GM18873 (cell line): ENCODE measurements around the gene TNP1.

ENCODE experiments used
- ATAC-seq: cut with Tn5 transposase; IDR thresholded peaks from one replicate; pipeline ENCODE4 v1.9.1; 2021; ENCODE audit warnings: mild to moderate bottlenecking, moderate library complexity, moderate number of reproducible peaks; ENCODE audit not compliant: unreplicated experiment, low FRiP score

TNP1 gene

GRCh38 chr2:216859944-216860343 is at the start of gene TNP1:
TNP1 (minus strand) TSS chr2:216860064; CDS start chr2:216860034, 30 bp downstream.
- ATAC-seq: no peak

- ATAC-seq: no peak
These were observed 48.4 kb upstream of the TNP1 start for GRCh38 chr2:216908300-216908699.

- ATAC-seq: no peak
These were observed 45.9 kb upstream of the TNP1 start for GRCh38 chr2:216905649-216906329.

- no peak for ATAC-seq
These were observed 45.1 kb upstream of the TNP1 start for GRCh38 chr2:216904974-216905373.

GRCh38 chr2:216904554-216904953 is 44.7 kb upstream of the TNP1 start:
- no peak for ATAC-seq

DNA sequence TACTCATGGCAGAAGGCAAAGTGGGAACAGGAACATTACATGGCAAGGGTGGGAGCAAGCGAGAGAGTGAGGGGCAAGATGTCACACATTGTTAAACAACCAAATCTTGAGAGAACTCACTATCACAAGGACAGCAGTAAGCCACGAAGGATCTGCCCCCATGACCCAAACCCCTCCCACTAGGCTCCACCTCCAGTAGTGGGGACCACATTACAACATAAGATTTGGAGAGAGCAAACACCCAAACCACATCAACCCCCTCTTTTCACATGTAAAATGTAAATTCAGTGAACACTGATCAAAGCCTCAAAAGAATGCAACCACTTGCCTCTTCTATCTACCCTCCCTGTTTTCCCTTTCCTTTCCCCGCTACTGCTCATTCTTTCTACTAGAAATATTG is 43.6 kb upstream of the TNP1 start:
- no peak for ATAC-seq

- ATAC-seq: no peak
These were observed 41.4 kb upstream of the TNP1 start for GRCh38 chr2:216901273-216901672.

GRCh38 chr2:216900406-216900805 is 40.5 kb upstream of the TNP1 start:
- no peak for ATAC-seq

DNA sequence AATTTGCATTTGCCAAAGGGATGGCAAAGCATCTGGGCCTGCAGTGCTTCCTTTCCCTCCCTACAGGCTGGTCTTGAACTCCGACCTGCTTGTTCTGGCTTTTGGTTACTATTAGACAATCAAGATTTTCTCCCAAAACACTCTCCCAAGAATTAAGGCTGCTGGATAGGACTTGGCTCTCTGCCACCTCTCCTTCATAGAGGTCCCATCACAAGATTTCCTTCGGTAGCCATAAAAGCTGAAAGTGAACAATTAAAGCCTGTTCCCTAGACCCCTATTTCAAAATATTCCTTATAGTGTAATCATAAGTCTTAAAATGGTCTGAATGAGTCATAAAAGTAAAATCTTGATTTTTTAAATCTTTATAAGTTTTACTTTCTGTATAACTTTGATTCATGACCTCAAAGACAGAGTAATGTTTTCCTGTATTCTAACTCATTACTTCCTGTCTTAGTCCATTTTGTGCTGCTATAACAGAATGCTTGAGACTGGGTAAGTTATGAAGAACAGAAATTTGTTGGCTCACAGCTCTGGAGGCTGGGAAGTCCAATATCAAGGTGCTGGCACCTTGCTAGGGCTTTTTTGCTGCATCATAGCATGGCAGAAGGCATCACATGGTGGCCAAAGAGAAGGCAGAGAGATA is 37.8 kb upstream of the TNP1 start:
- no peak for ATAC-seq

DNA sequence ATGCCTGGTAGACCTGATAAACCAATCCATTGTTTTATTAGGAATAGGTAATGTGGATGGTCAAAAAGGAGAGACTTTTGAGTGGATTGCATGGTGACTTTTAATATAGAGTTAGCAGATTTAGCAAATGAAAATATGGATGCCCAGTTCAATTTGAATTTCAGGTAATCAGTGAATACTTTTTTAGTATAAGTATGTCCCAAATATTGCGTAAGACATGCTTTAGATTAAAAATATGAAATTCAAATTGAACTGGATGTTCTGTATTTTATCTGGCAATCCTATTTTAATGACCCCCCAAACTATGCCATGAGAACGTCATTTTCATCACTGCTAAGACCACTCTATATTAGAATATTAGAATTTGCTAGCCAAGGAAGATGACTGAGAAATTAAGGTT is 30.3 kb upstream of the TNP1 start:
- ATAC-seq: no peak

GRCh38 chr2:216888887-216889622 is 29.2 kb upstream of the TNP1 start:
- no peak for ATAC-seq

DNA sequence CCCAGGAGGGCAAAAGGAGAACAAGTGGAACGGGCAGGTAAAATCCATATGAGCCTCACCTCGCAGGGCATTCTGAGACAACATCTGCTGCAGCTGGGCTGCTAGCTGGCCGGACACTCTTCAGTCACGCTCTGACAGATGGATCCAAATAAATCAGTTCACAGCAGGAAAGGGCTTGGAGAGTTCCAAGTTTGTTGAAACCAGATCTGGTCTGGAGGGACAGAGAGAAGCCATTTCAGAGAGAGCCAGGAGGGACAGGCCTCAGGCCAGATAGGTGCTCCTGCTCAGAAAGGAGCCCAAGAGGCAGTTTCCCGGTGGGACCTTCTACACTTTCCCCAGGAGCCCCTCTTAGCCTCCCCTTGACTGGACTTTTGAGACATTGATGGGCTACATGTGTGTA is 28.2 kb upstream of the TNP1 start:
- no peak for ATAC-seq

DNA sequence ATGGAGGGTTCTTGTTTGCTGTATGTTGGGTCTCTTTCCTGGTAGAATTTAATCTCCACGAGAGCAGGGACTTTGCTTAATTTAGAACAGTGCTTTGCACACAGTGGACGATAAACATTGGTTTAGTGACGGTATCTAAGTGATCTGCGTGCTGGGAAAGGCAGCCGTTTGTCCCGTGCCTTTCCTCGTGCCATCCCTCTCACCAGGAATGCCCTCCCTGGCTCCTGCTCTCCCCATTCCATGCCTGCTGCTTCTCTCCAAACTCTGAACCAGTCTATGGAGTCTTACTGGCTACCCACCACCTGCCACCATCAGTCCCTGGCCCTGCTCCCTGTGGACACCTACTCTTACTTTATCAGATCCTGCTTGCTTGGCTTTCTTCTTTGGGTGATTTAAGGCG is 27.3 kb upstream of the TNP1 start:
- ATAC-seq: no peak

- ATAC-seq: no peak
These were observed 25.3 kb upstream of the TNP1 start for GRCh38 chr2:216885117-216885553.

GRCh38 chr2:216884347-216884746 is 24.5 kb upstream of the TNP1 start:
- no peak for ATAC-seq

DNA sequence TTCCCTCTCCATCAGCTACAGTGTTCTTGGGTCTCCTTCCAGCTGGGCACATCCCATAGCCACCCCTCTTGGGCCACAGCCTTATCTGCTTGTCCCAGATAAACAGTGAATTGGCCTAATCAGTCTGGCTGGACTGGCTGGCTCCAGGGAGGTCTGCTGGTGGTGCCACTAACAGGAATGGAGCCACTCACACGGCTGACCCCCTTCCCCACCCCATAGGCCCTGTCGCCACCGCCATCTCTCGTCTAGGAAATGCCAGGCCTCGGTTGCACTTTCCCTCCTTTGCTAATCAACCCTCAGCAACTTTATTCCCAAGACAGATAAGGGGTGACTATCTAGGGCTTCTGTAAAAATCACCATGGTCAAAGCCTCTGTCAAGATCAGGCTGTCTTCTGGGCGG is 23.0 kb upstream of the TNP1 start:
- ATAC-seq: no peak

DNA sequence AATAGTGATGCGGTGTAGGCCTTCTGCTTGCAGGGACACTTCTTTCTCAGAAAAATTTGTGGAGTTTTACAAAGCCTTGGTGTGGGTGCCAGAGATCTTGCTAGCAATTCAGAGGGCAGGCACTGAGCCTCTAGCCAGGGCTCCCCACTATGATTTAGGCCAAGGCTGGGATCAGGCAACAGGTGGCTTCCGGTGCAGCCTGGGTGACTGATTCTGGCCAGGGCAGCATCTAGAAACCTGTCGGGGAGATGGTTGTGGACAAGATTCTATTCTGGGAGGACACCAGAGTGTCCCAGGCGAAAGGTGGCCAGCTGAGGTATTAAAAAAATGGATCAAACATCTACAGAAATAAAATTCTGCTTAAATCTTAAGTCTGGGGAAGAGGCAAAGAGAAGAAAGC is 21.5 kb upstream of the TNP1 start:
- ATAC-seq: no peak

DNA sequence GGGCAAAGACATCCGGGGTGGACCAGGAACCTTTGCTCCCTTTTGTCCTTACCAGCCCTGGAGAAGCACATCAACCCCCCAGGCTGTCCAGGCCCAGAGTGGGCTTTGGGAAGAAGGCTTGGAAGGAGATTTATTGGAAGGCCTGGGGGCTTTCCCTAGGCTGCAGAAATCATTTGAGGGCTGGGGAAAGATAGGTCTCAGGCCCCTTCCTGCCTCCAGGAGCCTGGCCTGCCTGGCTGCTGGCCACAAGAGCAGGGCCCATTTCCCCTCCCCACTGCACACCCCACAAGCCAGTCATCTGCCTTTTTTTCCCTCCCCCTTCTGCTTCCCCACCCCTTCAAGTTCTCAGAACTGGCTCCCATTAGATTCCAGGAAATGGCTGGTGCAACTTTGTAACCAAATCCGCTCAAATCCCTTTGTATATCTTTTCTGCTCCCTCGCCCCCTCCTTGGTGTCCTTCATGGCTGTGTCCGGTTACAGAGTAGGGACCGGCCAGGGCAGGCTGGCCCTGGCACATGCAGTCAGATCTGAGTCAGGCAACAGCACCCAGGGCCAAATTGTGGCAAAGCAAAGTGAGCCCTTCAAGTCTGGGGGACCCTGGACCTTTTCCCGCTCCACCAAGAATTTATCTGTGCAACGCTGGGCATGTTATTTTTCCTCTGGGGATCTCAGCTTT is 20.8 kb upstream of the TNP1 start:
- ATAC-seq: no peak

DNA sequence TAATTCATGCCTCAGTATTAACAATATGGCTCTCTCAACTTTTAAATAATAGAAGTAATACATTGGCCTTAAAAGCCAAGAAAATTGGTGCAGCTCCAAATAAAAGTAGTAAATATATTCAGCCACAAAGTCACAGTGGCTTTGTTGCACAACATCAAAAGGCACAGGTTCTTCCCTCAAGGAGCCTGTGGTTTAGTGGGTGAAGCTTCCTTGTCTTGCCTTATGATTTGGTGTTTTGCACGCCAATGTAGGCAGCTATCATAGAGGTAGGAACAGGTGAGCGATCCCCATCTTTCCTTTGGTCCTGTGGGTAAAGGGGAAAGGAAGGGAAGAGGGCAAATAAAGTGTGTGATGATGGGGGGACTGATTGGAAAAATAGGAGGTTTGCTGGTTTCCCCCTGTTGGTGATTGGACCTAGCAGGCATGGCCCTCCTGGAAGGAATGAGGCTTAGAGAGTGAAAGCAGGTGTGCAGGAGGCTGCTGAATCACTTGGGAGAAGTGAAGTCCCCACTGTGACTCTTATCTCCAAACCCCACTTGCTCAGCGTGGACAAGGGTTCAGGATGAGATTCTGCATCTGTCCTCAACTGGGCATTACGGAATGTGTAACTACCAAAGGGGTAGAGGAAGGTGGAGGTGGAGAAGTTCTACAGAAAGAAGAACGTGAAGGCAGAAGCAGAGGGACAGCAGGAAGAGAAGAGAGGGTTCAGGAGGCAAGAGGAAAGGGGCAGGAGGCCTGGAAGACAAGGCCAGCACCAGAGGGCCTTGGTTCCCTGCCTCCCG is 20.1 kb upstream of the TNP1 start:
- ATAC-seq: no peak

DNA sequence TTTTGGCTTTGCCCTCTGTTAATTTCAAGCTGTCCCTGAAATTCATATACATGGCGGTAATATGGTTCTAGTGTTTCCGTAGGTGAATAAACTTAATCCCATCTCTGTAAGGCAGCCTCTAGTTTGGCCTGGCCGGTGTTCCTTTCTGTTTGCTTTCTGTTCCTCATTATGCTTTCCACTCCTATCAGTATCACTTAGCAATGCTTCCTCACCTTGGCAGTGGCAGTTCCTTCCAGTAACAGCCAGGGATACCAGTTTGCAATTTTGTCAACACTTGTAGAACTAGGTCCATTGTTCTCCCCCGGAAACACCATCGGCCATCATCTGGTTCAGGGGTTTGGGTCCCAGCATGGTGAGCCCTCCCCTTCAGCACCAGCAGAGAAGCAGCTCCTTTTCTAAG is 18.2 kb upstream of the TNP1 start:
- ATAC-seq: no peak
